Natural killer cell (primary cell): ENCODE measurements around the gene ESR2. TPM values are rescaled to one million over a fixed set of nuclear protein-coding genes. Genes with fewer than 3 reads are reported as not detected.
A peak's percentile ranks its signal among the peaks of the same experiment; 100 is the strongest.
"Not testable (repeated sequence)": the region's sequence is repeated elsewhere in the genome, so short reads cannot be mapped to it uniquely, and the experiment has no call there.

Experiments
- ATAC-seq, 3 donors: fragments of 150-1000 bp in 2 of 3; fragments of 200-7000 bp in 1 of 3; cut with Tn5 transposase; 1 replicate in 1 of 3; 2 replicates in 2 of 3; pipeline ENCODE4 v1.10.0; 2021; ENCODE audit warnings: mild to moderate bottlenecking in 2 of 3, moderate library complexity in 2 of 3
- DNase-seq, 2 donors: peaks; one replicate each; pipeline versions ENCODE4 v3.0.0 to v3.0.0-alpha.2; 2013 to 2021; ENCODE audit warnings: mixed read lengths in 1 of 2
- H3K27ac ChIP-seq: one replicate; pipeline ENCODE4 v1.5.1; 2013; ENCODE audit warnings: mild to moderate bottlenecking, low read length
- H3K27me3 ChIP-seq: one replicate; pipeline ENCODE4 v1.6.1; 2013; ENCODE audit warnings: low read length; ENCODE audit not compliant: control insufficient read depth, insufficient read depth
- H3K36me3 ChIP-seq: one replicate; pipeline ENCODE4 v1.6.1; 2013; ENCODE audit warnings: low read length; ENCODE audit not compliant: control insufficient read depth, insufficient read depth
- H3K4me1 ChIP-seq: one replicate; pipeline ENCODE4 v1.6.1; 2013; ENCODE audit warnings: low read length; ENCODE audit not compliant: control insufficient read depth, insufficient read depth
- H3K4me3 ChIP-seq: one replicate; pipeline ENCODE4 v1.5.1; 2013; ENCODE audit warnings: low read length
- H3K9me3 ChIP-seq: one replicate; pipeline ENCODE4 v1.6.1; 2013; ENCODE audit warnings: low read length; ENCODE audit not compliant: control insufficient read depth, insufficient read depth
- H3K27ac Mint-ChIP-seq, 2 donors: one replicate each; pipeline ENCODE4 v1.8.0; 2022; ENCODE audit warnings: mild to moderate bottlenecking in 2 of 2, mixed read lengths in 2 of 2, moderate library complexity in 1 of 2
- H3K27me3 Mint-ChIP-seq, 2 donors: one replicate each; pipeline ENCODE4 v1.8.0; 2022; ENCODE audit warnings: low read depth in 2 of 2, mixed read lengths in 2 of 2
- H3K36me3 Mint-ChIP-seq: one replicate; pipeline ENCODE4 v1.8.0; 2022; ENCODE audit warnings: mixed read lengths
- H3K4me1 Mint-ChIP-seq, 2 donors: one replicate each; pipeline ENCODE4 v1.8.0; 2022; ENCODE audit warnings: mixed read lengths in 2 of 2
- H3K4me3 Mint-ChIP-seq: one replicate; pipeline ENCODE4 v1.8.0; 2022; ENCODE audit warnings: mild to moderate bottlenecking, moderate library complexity, mixed read lengths
- H3K9me3 Mint-ChIP-seq, 2 donors: one replicate each; pipeline ENCODE4 v1.8.0; 2022; ENCODE audit warnings: mixed read lengths in 2 of 2
- CTCF ChIP-seq: fragments of 200-600 bp; IDR thresholded peaks from one replicate; pipeline ENCODE4 v1.8.0; 2022; ENCODE audit warnings: antibody characterized with exemption
- WGBS: methylation state at CpG from one replicate; pipeline ENCODE4 v1.1.7; 2013; ENCODE audit warnings: missing lambda C conversion rate; ENCODE audit not compliant: insufficient coverage; 5-methylcytosine and 5-hydroxymethylcytosine counted together
- intact Hi-C: fragments of 100-400 bp; cut with micrococcal nuclease; formaldehyde crosslinking; loops from one replicate; pipeline ENCODE4 v1.14.2; 2022
- total RNA-seq, 4 donors: library from RNA; stranded (reverse); fragments of 120-200 nt in 1 of 4; gene quantifications; one replicate each; pipeline versions ENCODE4 v1.2.3 to v1.2.4, GENCODE V29; 2013 to 2022

Gene ESR2
- total RNA-seq, 3 donors from 2014 or later (not counting 1 experiment from before 2014, with no cell fraction given) = 0.53 TPM; not detected in 2

DNA sequence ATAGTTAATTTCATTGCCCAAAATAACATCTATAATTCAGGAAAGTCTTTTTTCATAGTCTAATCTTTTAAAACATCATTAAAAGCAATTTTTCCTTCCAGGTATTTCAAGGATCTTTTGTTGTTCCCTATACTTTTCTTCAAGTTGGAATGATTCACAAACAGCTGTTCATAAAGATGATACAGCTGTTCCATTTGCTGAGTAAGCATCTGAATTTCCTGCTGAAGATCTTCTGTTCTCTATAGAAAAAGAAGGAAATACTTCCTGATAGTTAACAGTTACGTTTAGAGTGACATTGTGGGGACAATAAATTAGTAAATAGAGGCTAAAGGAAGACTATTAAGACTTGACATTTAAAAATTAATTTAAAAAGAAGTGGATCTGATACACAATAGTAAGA is 30.3 kb upstream of the ESR2 start:
- H3K9me3 Mint-ChIP-seq = no peaks in the 10 kb centered on the region
- H3K36me3 Mint-ChIP-seq = no peaks in the 10 kb centered on the region
- DNase-seq = no peak
- no peak overlapping the region for H3K27ac Mint-ChIP-seq
- no peaks in the 10 kb centered on the region for H3K4me1 ChIP-seq
- H3K27ac ChIP-seq = no peak overlapping the region
- H3K4me1 Mint-ChIP-seq = no peaks in the 10 kb centered on the region
- H3K4me3 Mint-ChIP-seq = no peak overlapping the region
- H3K27me3 ChIP-seq = no peaks in the 10 kb centered on the region
- peaks cover 25 to 34% of the 10 kb centered on the region in 2 donors for H3K27me3 Mint-ChIP-seq
- H3K9me3 ChIP-seq = no peaks in the 10 kb centered on the region
- ATAC-seq = no peak
- 50% methylated on average over 1 of the region's 1 CpG for WGBS
- no peaks in the 10 kb centered on the region for H3K36me3 ChIP-seq
- no peak overlapping the region for H3K4me3 ChIP-seq
- intact Hi-C loops = no loop called here
- no peak for TF ChIP-seq CTCF

DNA sequence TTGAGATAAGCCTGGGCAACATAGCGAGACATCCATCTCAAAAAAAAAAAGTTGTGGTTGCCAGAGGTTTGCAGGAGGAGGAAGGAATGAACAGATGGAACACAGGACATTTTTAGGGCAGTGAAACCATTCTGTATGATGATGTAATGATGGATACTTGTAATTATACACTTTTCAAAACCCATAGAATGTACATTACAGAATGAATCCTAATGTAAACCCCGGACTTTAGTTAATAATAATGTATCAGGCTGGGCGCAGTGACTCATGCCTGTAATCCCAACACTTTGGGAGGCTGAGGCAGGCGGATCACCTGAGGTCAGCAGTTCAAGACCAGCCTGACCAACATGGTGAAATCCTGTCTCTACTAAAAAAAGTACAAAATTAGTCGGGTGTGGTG is 26.2 kb upstream of the ESR2 start:
- intact Hi-C loops, H3K4me1 Mint-ChIP-seq, H3K36me3 Mint-ChIP-seq, H3K4me3 Mint-ChIP-seq, H3K27me3 ChIP-seq, DNase-seq, H3K27ac Mint-ChIP-seq, H3K4me1 ChIP-seq, ATAC-seq, H3K9me3 ChIP-seq, H3K9me3 Mint-ChIP-seq, H3K36me3 ChIP-seq, H3K4me3 ChIP-seq, H3K27ac ChIP-seq: not testable (repeated sequence)
- WGBS = 87% methylated on average over 5 of the region's 5 CpGs
- H3K27me3 Mint-ChIP-seq = peaks cover 25 to 33% of the 10 kb centered on the region in 2 donors

DNA sequence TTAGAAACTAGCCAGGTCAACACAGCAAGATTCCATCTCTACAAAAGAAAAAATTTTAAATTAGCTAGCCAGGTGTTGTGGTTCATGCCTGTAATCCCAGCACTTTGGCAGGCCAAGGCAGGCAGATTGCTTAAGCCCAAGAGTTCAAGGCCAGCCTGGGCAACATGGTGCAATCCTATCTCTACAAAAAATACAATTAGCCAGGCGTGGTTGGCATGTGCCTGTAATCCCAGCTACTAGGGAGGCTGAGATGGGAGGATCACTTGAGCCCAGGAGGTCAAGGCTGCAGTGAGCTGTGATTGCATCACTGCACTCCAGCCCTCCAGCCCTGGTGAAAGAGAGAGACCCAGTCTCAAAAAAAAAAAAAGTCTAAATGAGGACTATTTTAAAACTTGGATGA is 24.5 kb upstream of the ESR2 start:
- not testable (repeated sequence) for H3K4me3 Mint-ChIP-seq
- 100% methylated on average over 1 of the region's 1 CpG for WGBS

GRCh38 chr14:64303471-64303917 is 9.3 kb upstream of the ESR2 start:
- peaks cover 8 to 13% of the 10 kb centered on the region in 2 donors for H3K27me3 Mint-ChIP-seq
- Histone ChIP-seq H3K36me3 (no peaks in the 10 kb centered on the region), H3K4me1 (no peaks in the 10 kb centered on the region), H3K27ac (no peak overlapping the region), H3K4me3 (no peak overlapping the region), H3K9me3 (no peaks in the 10 kb centered on the region), H3K27me3 (no peaks in the 10 kb centered on the region)
- peak; percentile 88 for TF ChIP-seq CTCF
- peak in 1 of 2 donors; percentile 67 for DNase-seq
- 24% methylated on average over 3 of the region's 4 CpGs for WGBS
- peak; percentile 71 to 81 (median 76) for ATAC-seq
- H3K27ac Mint-ChIP-seq = no peak overlapping the region
- H3K36me3 Mint-ChIP-seq = no peaks in the 10 kb centered on the region
- peaks cover 0 to 5% of the 10 kb centered on the region in 2 donors for H3K4me1 Mint-ChIP-seq
- no peak overlapping the region for H3K4me3 Mint-ChIP-seq
- no peaks in the 10 kb centered on the region for H3K9me3 Mint-ChIP-seq
- intact Hi-C loops = loop anchor here (2.0 to 10.0 kb wide), 3 partner anchors 156 to 919 kb away; no protein-coding TSS in a partner anchor

More for the DNA sequence above, 24.5 kb upstream of the ESR2 start:
- H3K36me3 Mint-ChIP-seq, H3K4me1 Mint-ChIP-seq, H3K27ac Mint-ChIP-seq, H3K27me3 ChIP-seq, ATAC-seq, H3K4me1 ChIP-seq, H3K4me3 ChIP-seq, H3K9me3 ChIP-seq, H3K9me3 Mint-ChIP-seq, DNase-seq, intact Hi-C loops, H3K36me3 ChIP-seq, H3K27ac ChIP-seq: not testable (repeated sequence)
- H3K27me3 Mint-ChIP-seq = peaks cover 18 to 21% of the 10 kb centered on the region in 2 donors
